ENCODE data around the gene GLI2. TPM values are rescaled to one million over a fixed set of nuclear protein-coding genes. Genes with fewer than 3 reads are reported as not detected.

The GLI2 gene
- total RNA-seq, 1 experiment from 2014 or later, result 6.2 TPM

DNA sequence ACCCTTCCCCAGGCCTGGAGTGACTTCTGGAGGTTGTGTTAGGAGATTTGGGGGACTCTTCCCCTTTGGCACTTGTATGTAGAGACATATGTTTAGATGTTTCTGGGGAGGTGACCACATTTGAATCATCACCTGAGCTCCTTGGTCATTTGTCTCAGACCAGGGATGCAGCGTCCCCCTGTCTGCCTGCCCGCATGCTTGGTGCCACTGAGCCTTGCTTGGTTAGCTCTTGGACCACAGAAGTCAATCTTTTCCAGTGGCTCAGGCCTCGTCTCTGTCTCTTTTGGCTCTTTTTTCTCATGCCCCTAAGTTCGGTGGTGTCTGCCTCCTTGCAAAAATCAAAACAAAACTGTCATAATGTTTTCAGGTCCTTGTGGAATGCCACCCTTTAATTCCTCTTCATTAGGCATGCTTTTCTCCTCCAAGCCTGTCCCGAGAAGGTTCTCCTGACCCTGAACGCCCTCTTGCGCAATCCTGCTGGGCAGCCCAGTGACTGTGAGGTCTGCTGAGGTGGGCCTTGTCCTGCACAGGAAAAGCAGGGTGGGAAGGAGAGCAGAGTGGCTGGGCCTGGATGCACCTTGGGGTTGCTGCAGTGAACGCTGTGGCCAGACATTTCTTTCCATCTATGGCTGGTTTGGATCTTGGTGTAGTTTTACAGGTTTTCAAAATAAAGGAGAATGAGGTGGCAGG is 24.9 kb downstream of the GLI2 start:
- ATAC-seq (no peak), DNase-seq (ENCODE audit: low read depth, low spot score) (no peak)
- CTCF ChIA-PET, result no interaction called here
- intact Hi-C loops (cut with micrococcal nuclease; ENCODE audit: unreplicated experiment), result no loop called here
- H3K36me3 ChIP-seq (ENCODE audit: control insufficient read depth, insufficient read depth, low read length), result no peaks in the 10 kb centered on the region
- no peak overlapping the region for H3K27ac ChIP-seq (ENCODE audit: low read length)
- peaks cover 11% of the 10 kb centered on the region; the same call in 1 of the 2 replicates for H3K4me1 ChIP-seq (ENCODE audit: control insufficient read depth, insufficient read depth, low read length)
- no peak overlapping the region for H3K4me3 ChIP-seq (ENCODE audit: low read depth in 2 of 2, low read length in 2 of 2)
- POLR2A ChIA-PET, result no interaction called here
- BruUV-seq (replicated peaks), result no TSS peak
- TF ChIP-seq SIN3A (IDR thresholded peaks at IDR 0.05; ENCODE audit: borderline replicate concordance, insufficient read depth, low read depth, low read length) (no peak), POLR2AphosphoS5 (IDR thresholded peaks at IDR 0.05; ENCODE audit: low read depth, low read length) (no peak), TCF7L2 (IDR thresholded peaks at IDR 0.05; ENCODE audit: low read depth, low read length) (no peak)
- TF ChIP-seq, protein P1, sequence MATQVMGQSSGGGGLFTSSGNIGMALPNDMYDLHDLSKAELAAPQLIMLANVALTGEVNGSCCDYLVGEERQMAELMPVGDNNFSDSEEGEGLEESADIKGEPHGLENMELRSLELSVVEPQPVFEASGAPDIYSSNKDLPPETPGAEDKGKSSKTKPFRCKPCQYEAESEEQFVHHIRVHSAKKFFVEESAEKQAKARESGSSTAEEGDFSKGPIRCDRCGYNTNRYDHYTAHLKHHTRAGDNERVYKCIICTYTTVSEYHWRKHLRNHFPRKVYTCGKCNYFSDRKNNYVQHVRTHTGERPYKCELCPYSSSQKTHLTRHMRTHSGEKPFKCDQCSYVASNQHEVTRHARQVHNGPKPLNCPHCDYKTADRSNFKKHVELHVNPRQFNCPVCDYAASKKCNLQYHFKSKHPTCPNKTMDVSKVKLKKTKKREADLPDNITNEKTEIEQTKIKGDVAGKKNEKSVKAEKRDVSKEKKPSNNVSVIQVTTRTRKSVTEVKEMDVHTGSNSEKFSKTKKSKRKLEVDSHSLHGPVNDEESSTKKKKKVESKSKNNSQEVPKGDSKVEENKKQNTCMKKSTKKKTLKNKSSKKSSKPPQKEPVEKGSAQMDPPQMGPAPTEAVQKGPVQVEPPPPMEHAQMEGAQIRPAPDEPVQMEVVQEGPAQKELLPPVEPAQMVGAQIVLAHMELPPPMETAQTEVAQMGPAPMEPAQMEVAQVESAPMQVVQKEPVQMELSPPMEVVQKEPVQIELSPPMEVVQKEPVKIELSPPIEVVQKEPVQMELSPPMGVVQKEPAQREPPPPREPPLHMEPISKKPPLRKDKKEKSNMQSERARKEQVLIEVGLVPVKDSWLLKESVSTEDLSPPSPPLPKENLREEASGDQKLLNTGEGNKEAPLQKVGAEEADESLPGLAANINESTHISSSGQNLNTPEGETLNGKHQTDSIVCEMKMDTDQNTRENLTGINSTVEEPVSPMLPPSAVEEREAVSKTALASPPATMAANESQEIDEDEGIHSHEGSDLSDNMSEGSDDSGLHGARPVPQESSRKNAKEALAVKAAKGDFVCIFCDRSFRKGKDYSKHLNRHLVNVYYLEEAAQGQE (IDR thresholded peaks at IDR 0.05; ENCODE audit: insufficient read depth in 1 of 2, low read depth in 2 of 2, low read length in 1 of 2), result no peak
- TF ChIP-seq, protein P2, sequence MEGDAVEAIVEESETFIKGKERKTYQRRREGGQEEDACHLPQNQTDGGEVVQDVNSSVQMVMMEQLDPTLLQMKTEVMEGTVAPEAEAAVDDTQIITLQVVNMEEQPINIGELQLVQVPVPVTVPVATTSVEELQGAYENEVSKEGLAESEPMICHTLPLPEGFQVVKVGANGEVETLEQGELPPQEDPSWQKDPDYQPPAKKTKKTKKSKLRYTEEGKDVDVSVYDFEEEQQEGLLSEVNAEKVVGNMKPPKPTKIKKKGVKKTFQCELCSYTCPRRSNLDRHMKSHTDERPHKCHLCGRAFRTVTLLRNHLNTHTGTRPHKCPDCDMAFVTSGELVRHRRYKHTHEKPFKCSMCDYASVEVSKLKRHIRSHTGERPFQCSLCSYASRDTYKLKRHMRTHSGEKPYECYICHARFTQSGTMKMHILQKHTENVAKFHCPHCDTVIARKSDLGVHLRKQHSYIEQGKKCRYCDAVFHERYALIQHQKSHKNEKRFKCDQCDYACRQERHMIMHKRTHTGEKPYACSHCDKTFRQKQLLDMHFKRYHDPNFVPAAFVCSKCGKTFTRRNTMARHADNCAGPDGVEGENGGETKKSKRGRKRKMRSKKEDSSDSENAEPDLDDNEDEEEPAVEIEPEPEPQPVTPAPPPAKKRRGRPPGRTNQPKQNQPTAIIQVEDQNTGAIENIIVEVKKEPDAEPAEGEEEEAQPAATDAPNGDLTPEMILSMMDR (IDR thresholded peaks at IDR 0.05), result no peak
- in situ Hi-C loops (cut with HindIII; ENCODE audit: low pct_unique_long_range_greater_than_20kb, low sequenced_read_pairs), result no loop called here
- H3K27me3 ChIP-seq (ENCODE audit: control insufficient read depth, insufficient read depth, low read length), result no peaks in the 10 kb centered on the region
- H3K9me3 ChIP-seq (ENCODE audit: control insufficient read depth, insufficient read depth, low read depth, low read length), result no peaks in the 10 kb centered on the region

DNA sequence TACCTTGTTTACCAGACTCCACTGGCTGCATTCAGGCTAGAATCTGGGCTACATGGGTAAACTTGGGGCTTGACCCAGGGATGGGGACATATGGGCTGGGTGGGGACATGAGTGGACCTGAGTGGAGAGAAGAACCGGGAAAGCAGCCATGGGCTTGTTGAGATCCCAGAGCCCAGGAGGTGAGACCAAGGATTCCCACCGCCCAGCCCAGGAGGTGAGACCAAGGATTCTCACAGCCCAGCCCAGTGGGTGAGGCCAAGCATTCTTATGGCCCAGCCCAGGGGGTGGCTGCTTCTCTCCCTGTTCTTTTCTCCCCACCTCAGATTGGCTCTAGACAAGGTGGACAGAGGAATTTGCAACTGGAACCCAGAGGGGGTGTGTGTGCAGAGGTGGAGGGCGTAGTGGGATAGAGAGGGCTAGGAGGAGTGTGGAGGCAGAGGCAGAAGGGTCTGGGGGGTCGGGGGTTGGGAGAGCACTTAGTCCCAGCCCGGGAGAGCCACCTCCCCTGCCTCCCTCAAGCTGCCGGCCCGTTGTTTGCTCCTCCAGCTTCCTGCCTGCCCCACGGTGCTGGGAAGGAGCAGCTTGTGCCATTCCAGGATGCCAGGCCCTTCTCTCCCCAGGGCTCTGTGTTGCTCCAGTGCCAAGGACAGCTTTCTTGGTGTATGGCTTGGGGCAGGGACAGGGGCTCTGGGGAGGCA is 25.6 kb downstream of the GLI2 start:
- ChIA-PET CTCF (no interaction called here), POLR2A (no interaction called here)
- BruUV-seq (replicated peaks), result no TSS peak
- H3K27me3 ChIP-seq (ENCODE audit: control insufficient read depth, insufficient read depth, low read length), result no peaks in the 10 kb centered on the region
- H3K4me3 ChIP-seq (ENCODE audit: low read depth in 2 of 2, low read length in 2 of 2), result no peak overlapping the region
- H3K36me3 ChIP-seq (ENCODE audit: control insufficient read depth, insufficient read depth, low read length), result no peaks in the 10 kb centered on the region
- intact Hi-C loops (cut with micrococcal nuclease; ENCODE audit: unreplicated experiment), result no loop called here
- DNase-seq (ENCODE audit: low read depth, low spot score) (no peak), ATAC-seq (no peak)
- no peaks in the 10 kb centered on the region for H3K9me3 ChIP-seq (ENCODE audit: control insufficient read depth, insufficient read depth, low read depth, low read length)
- peaks cover 18% of the 10 kb centered on the region for H3K4me1 ChIP-seq (ENCODE audit: control insufficient read depth, insufficient read depth, low read length)
- no peak for TF ChIP-seq POLR2AphosphoS5 (IDR thresholded peaks at IDR 0.05; ENCODE audit: low read depth, low read length)
- TF ChIP-seq SIN3A (IDR thresholded peaks at IDR 0.05; ENCODE audit: borderline replicate concordance, insufficient read depth, low read depth, low read length), result no peak
- TF ChIP-seq, protein P2 (IDR thresholded peaks at IDR 0.05), result no peak
- no peak overlapping the region for H3K27ac ChIP-seq (ENCODE audit: low read length)
- in situ Hi-C loops (cut with HindIII; ENCODE audit: low pct_unique_long_range_greater_than_20kb, low sequenced_read_pairs), result no loop called here
